ENCODE data around the gene SLC9A4.

SLC9A4 gene

GRCh38 chr2:102499558-102499957 lies 26.5 kb downstream of the SLC9A4 start:
- no peak for DNase-seq

GRCh38 chr2:102502576-102502975 lies 29.6 kb downstream of the SLC9A4 start:
- DNase-seq: no peak

- no peak for DNase-seq
Measured at GRCh38 chr2:102504833-102505232, 31.8 kb downstream of the SLC9A4 start.

- DNase-seq: no peak
Measured at GRCh38 chr2:102505290-102505689, 32.3 kb downstream of the SLC9A4 start.

- no peak for DNase-seq
Measured at GRCh38 chr2:102506743-102507142, 33.7 kb downstream of the SLC9A4 start.

GRCh38 chr2:102508863-102509262 lies 35.8 kb downstream of the SLC9A4 start:
- no peak for DNase-seq

GRCh38 chr2:102509749-102510148 lies 36.7 kb downstream of the SLC9A4 start:
- DNase-seq: no peak

GRCh38 chr2:102510791-102511575 lies 38.0 kb downstream of the SLC9A4 start:
- DNase-seq: no peak

- no peak for DNase-seq
Measured at GRCh38 chr2:102512161-102512560, 39.1 kb downstream of the SLC9A4 start.

GRCh38 chr2:102513355-102513939 lies 40.4 kb downstream of the SLC9A4 start:
- DNase-seq: no peak

- peak; percentile 95 for DNase-seq
Measured at GRCh38 chr2:102514061-102514785, 41.2 kb downstream of the SLC9A4 start.

- DNase-seq: no peak
Measured at GRCh38 chr2:102515851-102516250, 42.8 kb downstream of the SLC9A4 start.

GRCh38 chr2:102518170-102518569 lies 45.1 kb downstream of the SLC9A4 start:
- no peak for DNase-seq

GRCh38 chr2:102520009-102520408 lies 47.0 kb downstream of the SLC9A4 start:
- peak; percentile 13 for DNase-seq

GRCh38 chr2:102520801-102521200 lies 47.8 kb downstream of the SLC9A4 start:
- no peak for DNase-seq

GRCh38 chr2:102522162-102522561 lies 49.1 kb downstream of the SLC9A4 start:
- DNase-seq: no peak

- DNase-seq: no peak
Measured at GRCh38 chr2:102522890-102523289, 49.9 kb downstream of the SLC9A4 start.

- no peak for DNase-seq
Measured at GRCh38 chr2:102523651-102524050, 50.6 kb downstream of the SLC9A4 start.

GRCh38 chr2:102527086-102527485 lies 54.1 kb downstream of the SLC9A4 start:
- DNase-seq: no peak

GRCh38 chr2:102538491-102538890 lies 65.5 kb downstream of the SLC9A4 start:
- no peak for DNase-seq

GRCh38 chr2:102540882-102541281 lies 67.9 kb downstream of the SLC9A4 start:
- no peak for DNase-seq

GRCh38 chr2:102544182-102544581 lies 71.2 kb downstream of the SLC9A4 start:
- DNase-seq: no peak

- no peak for DNase-seq
Measured at GRCh38 chr2:102547462-102547861, 74.4 kb downstream of the SLC9A4 start.

- DNase-seq: no peak
Measured at GRCh38 chr2:102549027-102549426, 76.0 kb downstream of the SLC9A4 start.
